GM23338 (cell line): Measurements from ENCODE around the gene PDE4D. TPM values are rescaled to one million over a fixed set of nuclear protein-coding genes. Genes with fewer than 3 reads are reported as not detected.

ENCODE experiments used
- ATAC-seq: fragments of 200-7000 bp; cut with Tn5 transposase; 3 replicates; pipeline ENCODE4 v1.9.1; 2020
- DNase-seq: peaks from one replicate; pipeline ENCODE4 v3.0.0-alpha.2; 2015; ENCODE audit warnings: low spot score
- H2AFZ ChIP-seq: fragments of 200-600 bp; sonication (generic); 2 replicates; pipeline ENCODE4 v1.8.0; 2016; ENCODE audit warnings: antibody characterized with exemption, mild to moderate bottlenecking, moderate library complexity
- H3F3A ChIP-seq: fragments of 200-600 bp; sonication (generic); replicated peaks from 2 replicates; pipeline ENCODE4 v1.8.0; 2017; ENCODE audit warnings: antibody characterized with exemption, mixed run types, low read depth
- H3K27ac ChIP-seq: fragments of 200-600 bp; sonication (generic); 2 replicates; pipeline ENCODE4 v1.6.1; 2016; ENCODE audit warnings: low read depth
- H3K27me3 ChIP-seq: fragments of 200-600 bp; sonication (generic); 2 replicates; pipeline ENCODE4 v1.8.0; 2016; ENCODE audit warnings: mild to moderate bottlenecking, mixed run types, moderate library complexity; ENCODE audit not compliant: insufficient read depth
- H3K36me3 ChIP-seq: fragments of 200-600 bp; sonication (generic); 2 replicates; pipeline ENCODE4 v1.8.0; 2016; ENCODE audit warnings: mild to moderate bottlenecking; ENCODE audit not compliant: insufficient read depth
- H3K4me1 ChIP-seq: fragments of 200-600 bp; sonication (generic); 2 replicates; pipeline ENCODE4 v1.8.0; 2016; ENCODE audit warnings: mild to moderate bottlenecking, moderate library complexity; ENCODE audit not compliant: insufficient read depth
- H3K4me2 ChIP-seq: fragments of 200-600 bp; sonication (generic); 2 replicates; pipeline ENCODE4 v1.7.1; 2017; ENCODE audit warnings: mixed run types
- H3K4me3 ChIP-seq: fragments of 200-600 bp; sonication (generic); 2 replicates; pipeline ENCODE4 v1.6.1; 2016; ENCODE audit warnings: mixed run types
- H3K79me2 ChIP-seq: fragments of 200-600 bp; sonication (generic); replicated peaks from 2 replicates; pipeline ENCODE4 v1.8.0; 2017; ENCODE audit warnings: mild to moderate bottlenecking; ENCODE audit not compliant: insufficient read depth
- H3K9me2 ChIP-seq: fragments of 200-600 bp; sonication (generic); 2 replicates; pipeline ENCODE4 v1.8.0; 2017; ENCODE audit not compliant: insufficient read depth
- H4K20me1 ChIP-seq: fragments of 200-600 bp; sonication (generic); replicated peaks from 2 replicates; pipeline ENCODE4 v1.8.0; 2017; ENCODE audit warnings: mild to moderate bottlenecking; ENCODE audit not compliant: insufficient read depth
- H3K27ac Mint-ChIP-seq: 2 replicates; pipeline ENCODE4 v1.8.0; 2020; ENCODE audit warnings: inconsistent platforms, mild to moderate bottlenecking, moderate library complexity, mixed read lengths
- H3K27me3 Mint-ChIP-seq: 3 replicates; pipeline ENCODE4 v1.8.0; 2022; ENCODE audit warnings: low read depth, mild to moderate bottlenecking, moderate library complexity, mixed read lengths, inconsistent platforms; ENCODE audit not compliant: insufficient read depth, poor library complexity
- H3K36me3 Mint-ChIP-seq: 3 replicates; pipeline ENCODE4 v1.8.0; 2021; ENCODE audit warnings: low read depth, mild to moderate bottlenecking, inconsistent platforms, moderate library complexity, mixed read lengths
- H3K4me1 Mint-ChIP-seq: 3 replicates; pipeline ENCODE4 v1.8.0; 2020; ENCODE audit warnings: mild to moderate bottlenecking, inconsistent platforms, mixed read lengths
- H3K4me3 Mint-ChIP-seq: 3 replicates; pipeline ENCODE4 v1.8.0; 2021; ENCODE audit warnings: moderate library complexity, mild to moderate bottlenecking, inconsistent platforms, mixed read lengths
- H3K9me3 Mint-ChIP-seq: 3 replicates; pipeline ENCODE4 v1.8.0; 2020; ENCODE audit warnings: moderate library complexity, mild to moderate bottlenecking, inconsistent platforms, mixed read lengths
- CREB1 ChIP-seq: fragments of 250-450 bp; sonication (Bioruptor Pico); IDR thresholded peaks from 2 replicates; pipeline ENCODE4 v1.5.0; 2020; ENCODE audit warnings: low read depth, mild to moderate bottlenecking, moderate library complexity
- CTCF ChIP-seq, 2 experiments: fragments of 200-600 bp in 1 of 2; sonication (generic) in 1 of 2; conservative IDR thresholded peaks; 2 replicates each; pipeline versions ENCODE4 v1.5.1 to v1.6.1; 2016 to 2017; ENCODE audit warnings: antibody characterized with exemption in 2 of 2, low read depth in 2 of 2, mild to moderate bottlenecking in 2 of 2, moderate library complexity in 1 of 2
- EZH2 ChIP-seq: fragments of 200-600 bp; sonication (generic); IDR thresholded peaks from one replicate; pipeline ENCODE4 v1.8.0; 2017; ENCODE audit warnings: antibody characterized with exemption, mild to moderate bottlenecking, low read depth; ENCODE audit not compliant: unreplicated experiment
- EZH2phosphoT487 ChIP-seq: fragments of 200-600 bp; sonication (generic); IDR thresholded peaks from one replicate; pipeline ENCODE4 v1.8.1; 2018; ENCODE audit warnings: antibody characterized with exemption; ENCODE audit not compliant: unreplicated experiment
- JUNB ChIP-seq: IDR thresholded peaks from one replicate; pipeline ENCODE4 v1.6.1; 2016; ENCODE audit warnings: antibody characterized with exemption; ENCODE audit not compliant: unreplicated experiment
- NANOG ChIP-seq: IDR thresholded peaks from 2 replicates; pipeline ENCODE4 v1.6.1; 2016; ENCODE audit warnings: antibody characterized with exemption, borderline replicate concordance
- POLR2AphosphoS5 ChIP-seq: IDR thresholded peaks from 2 replicates; pipeline ENCODE4 v1.6.1; 2016; ENCODE audit warnings: antibody characterized with exemption, low read depth
- REST ChIP-seq: IDR thresholded peaks from one replicate; pipeline ENCODE4 v1.6.1; 2018; ENCODE audit warnings: antibody characterized with exemption; ENCODE audit not compliant: unreplicated experiment
- ZNF114 ChIP-seq: fragments of 250-450 bp; sonication (Bioruptor Pico); IDR thresholded peaks from 2 replicates; pipeline ENCODE4 v1.5.0; 2020; ENCODE audit warnings: mild to moderate bottlenecking, moderate library complexity
- ZNF331 ChIP-seq: fragments of 250-450 bp; sonication (Bioruptor Pico); IDR thresholded peaks from 2 replicates; pipeline ENCODE4 v1.5.0; 2020; ENCODE audit warnings: low read depth, mild to moderate bottlenecking, moderate library complexity
- polyA plus RNA-seq: library from polyadenylated mRNA; unstranded; fragments of >200 nt; fragmentation: Nextera tagmentation; extraction: Ambion mirVana; gene quantifications from 2 replicates; pipeline ENCODE4 v1.2.1, GENCODE V29; 2016
- total RNA-seq: library from RNA; depleted of rRNA; stranded (reverse); fragments of >200 nt; shearing (Covaris generic); gene quantifications from 2 replicates; pipeline ENCODE4 v1.2.3, GENCODE V29; 2014

The PDE4D gene
- total and polyA plus RNA-seq, 2 experiments from 2014 or later = 2.1 to 4.7 TPM

- Histone ChIP-seq H3K27ac (no peak overlapping the region), H4K20me1 (no peaks in the 10 kb centered on the region), H3K4me3 (no peak overlapping the region), H3K9me2 (no peaks in the 10 kb centered on the region), H3K4me2 (no peak overlapping the region), H2AFZ (no peak overlapping the region), H3K79me2 (no peaks in the 10 kb centered on the region), H3K27me3 (no peaks in the 10 kb centered on the region), H3K36me3 (no peaks in the 10 kb centered on the region), H3F3A (no peaks in the 10 kb centered on the region), H3K4me1 (peaks cover 7% of the 10 kb centered on the region; the same call in 1 of the 2 replicates)
- peaks cover 12% of the 10 kb centered on the region for H3K4me1 Mint-ChIP-seq
- no peaks in the 10 kb centered on the region for H3K27me3 Mint-ChIP-seq
- DNase-seq (no peak), ATAC-seq (no peak)
- H3K36me3 Mint-ChIP-seq = no peaks in the 10 kb centered on the region
- no peak overlapping the region for H3K27ac Mint-ChIP-seq
- TF ChIP-seq EZH2 = no peak
- no peak for TF ChIP-seq ZNF331 (CRISPR knock-in tag)
- TF ChIP-seq CREB1 = no peak
- TF ChIP-seq CTCF (conservative IDR thresholded peaks at IDR 0.05; ENCODE audit: low read depth in 2 of 2) = no peak
- no peak for TF ChIP-seq ZNF114 (CRISPR knock-in tag)
- H3K9me3 Mint-ChIP-seq = no peaks in the 10 kb centered on the region
- no peak overlapping the region for H3K4me3 Mint-ChIP-seq
Measured at GRCh38 chr5:58974083-58974482, 919.4 kb downstream of the PDE4D start.

GRCh38 chr5:58972301-58972700 is 921.2 kb downstream of the PDE4D start:
- H3K27me3 ChIP-seq = no peaks in the 10 kb centered on the region
- DNase-seq = no peak
- Mint-ChIP-seq H3K27me3 (no peaks in the 10 kb centered on the region), H3K27ac (no peak overlapping the region), H3K4me1 (peaks cover 16% of the 10 kb centered on the region), H3K36me3 (no peaks in the 10 kb centered on the region), H3K4me3 (no peak overlapping the region), H3K9me3 (no peaks in the 10 kb centered on the region)
- no peak overlapping the region for H3K4me2 ChIP-seq
- no peak overlapping the region for H2AFZ ChIP-seq
- H4K20me1 ChIP-seq = no peaks in the 10 kb centered on the region
- H3K36me3 ChIP-seq = no peaks in the 10 kb centered on the region
- no peak overlapping the region for H3K4me3 ChIP-seq
- no peaks in the 10 kb centered on the region for H3K79me2 ChIP-seq
- ATAC-seq = no peak
- H3K4me1 ChIP-seq = peaks cover 7% of the 10 kb centered on the region; the same call in 1 of the 2 replicates
- no peak overlapping the region for H3K27ac ChIP-seq
- no peaks in the 10 kb centered on the region for H3F3A ChIP-seq
- H3K9me2 ChIP-seq = 0 out of 2 replicates have a peak, but pooled peaks cover 3% of the 10 kb centered on the region
- TF ChIP-seq JUNB (no peak), POLR2AphosphoS5 (no peak), EZH2phosphoT487 (no peak), CTCF (conservative IDR thresholded peaks at IDR 0.05; ENCODE audit: low read depth in 2 of 2) (no peak), REST (no peak), CREB1 (no peak), ZNF114 (CRISPR knock-in tag) (no peak), NANOG (no peak), EZH2 (no peak), ZNF331 (CRISPR knock-in tag) (no peak)
